Right atrium auricular region (tissue), 2 donors: ENCODE measurements around the gene PSMD5. TPM values are rescaled to one million over a fixed set of nuclear protein-coding genes. Genes with fewer than 3 reads are reported as not detected.

Experiments used
- DNase-seq: peaks from one replicate; pipeline ENCODE4 v3.0.0-alpha.2; 2019; ENCODE audit warnings: low spot score
- H3K27ac ChIP-seq, 2 donors: fragments of 200-600 bp; sonication (generic); 1 replicate in 1 of 2; 2 replicates in 1 of 2; pipeline ENCODE4 v1.5.1; 2016 to 2019
- H3K27me3 ChIP-seq, 2 donors: fragments of 200-600 bp; sonication (generic); one replicate each; pipeline versions ENCODE4 v1.5.1 to v1.6.0; 2017 to 2019
- H3K36me3 ChIP-seq: fragments of 200-600 bp; sonication (generic); one replicate; pipeline ENCODE4 v1.5.1; 2016
- H3K4me1 ChIP-seq, 2 donors: fragments of 200-600 bp; sonication (generic); one replicate each; pipeline versions ENCODE4 v1.5.1 to v1.6.0; 2017 to 2019
- H3K4me3 ChIP-seq, 2 donors: fragments of 200-600 bp; sonication (generic); 1 replicate in 1 of 2; 2 replicates in 1 of 2; pipeline ENCODE4 v1.5.1; 2017 to 2019; ENCODE audit warnings: mild to moderate bottlenecking in 1 of 2, moderate library complexity in 1 of 2
- H3K9me3 ChIP-seq, 2 donors: fragments of 200-600 bp; sonication (generic); one replicate each; pipeline ENCODE4 v1.5.1; 2019
- total RNA-seq, 2 donors: library from RNA; depleted of rRNA; stranded (reverse); fragments of >200 nt; gene quantifications; one replicate each; pipeline ENCODE4 v1.1.0, GENCODE V29; 2016
- TF ChIP-seq, protein P1 (sequence below), 2 donors: fragments of 200-600 bp; sonication (generic); IDR thresholded peaks; one replicate each; pipeline ENCODE4 v1.5.1; 2019; ENCODE audit warnings: antibody characterized with exemption in 2 of 2

The PSMD5 gene
- total RNA-seq, 2 donors from 2014 or later = 12.8 to 13.9 TPM

DNA sequence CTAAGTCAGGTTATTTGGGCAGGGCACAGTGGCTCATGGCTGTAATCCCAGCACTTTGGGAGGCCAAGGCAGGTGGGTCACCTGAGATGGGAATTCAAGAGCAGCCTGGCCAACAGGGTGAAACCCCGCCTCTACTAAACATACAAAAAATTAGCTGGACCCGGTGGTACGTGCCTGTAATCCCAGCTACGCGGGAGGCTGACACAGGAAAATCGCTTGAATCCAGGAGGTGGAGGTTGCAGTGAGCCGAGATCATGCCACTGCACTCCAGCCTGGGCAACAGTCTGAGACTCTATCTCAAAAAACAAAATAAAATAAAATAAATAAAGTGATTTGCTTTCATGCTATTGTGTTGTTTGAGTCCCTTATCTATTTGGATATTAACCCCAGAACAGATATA lies 41.3 kb downstream of the PSMD5 start:
- H3K4me3 ChIP-seq = no peak overlapping the region
- TF ChIP-seq, protein P1, sequence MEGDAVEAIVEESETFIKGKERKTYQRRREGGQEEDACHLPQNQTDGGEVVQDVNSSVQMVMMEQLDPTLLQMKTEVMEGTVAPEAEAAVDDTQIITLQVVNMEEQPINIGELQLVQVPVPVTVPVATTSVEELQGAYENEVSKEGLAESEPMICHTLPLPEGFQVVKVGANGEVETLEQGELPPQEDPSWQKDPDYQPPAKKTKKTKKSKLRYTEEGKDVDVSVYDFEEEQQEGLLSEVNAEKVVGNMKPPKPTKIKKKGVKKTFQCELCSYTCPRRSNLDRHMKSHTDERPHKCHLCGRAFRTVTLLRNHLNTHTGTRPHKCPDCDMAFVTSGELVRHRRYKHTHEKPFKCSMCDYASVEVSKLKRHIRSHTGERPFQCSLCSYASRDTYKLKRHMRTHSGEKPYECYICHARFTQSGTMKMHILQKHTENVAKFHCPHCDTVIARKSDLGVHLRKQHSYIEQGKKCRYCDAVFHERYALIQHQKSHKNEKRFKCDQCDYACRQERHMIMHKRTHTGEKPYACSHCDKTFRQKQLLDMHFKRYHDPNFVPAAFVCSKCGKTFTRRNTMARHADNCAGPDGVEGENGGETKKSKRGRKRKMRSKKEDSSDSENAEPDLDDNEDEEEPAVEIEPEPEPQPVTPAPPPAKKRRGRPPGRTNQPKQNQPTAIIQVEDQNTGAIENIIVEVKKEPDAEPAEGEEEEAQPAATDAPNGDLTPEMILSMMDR (IDR thresholded peaks at IDR 0.05) = no peak
- no peak overlapping the region for H3K27ac ChIP-seq
- no peak for DNase-seq
- H3K27me3 ChIP-seq = no peaks in the 10 kb centered on the region
- no peaks in the 10 kb centered on the region for H3K4me1 ChIP-seq
- no peaks in the 10 kb centered on the region for H3K36me3 ChIP-seq
- peaks cover 0 to 5% of the 10 kb centered on the region in 2 donors for H3K9me3 ChIP-seq

DNA sequence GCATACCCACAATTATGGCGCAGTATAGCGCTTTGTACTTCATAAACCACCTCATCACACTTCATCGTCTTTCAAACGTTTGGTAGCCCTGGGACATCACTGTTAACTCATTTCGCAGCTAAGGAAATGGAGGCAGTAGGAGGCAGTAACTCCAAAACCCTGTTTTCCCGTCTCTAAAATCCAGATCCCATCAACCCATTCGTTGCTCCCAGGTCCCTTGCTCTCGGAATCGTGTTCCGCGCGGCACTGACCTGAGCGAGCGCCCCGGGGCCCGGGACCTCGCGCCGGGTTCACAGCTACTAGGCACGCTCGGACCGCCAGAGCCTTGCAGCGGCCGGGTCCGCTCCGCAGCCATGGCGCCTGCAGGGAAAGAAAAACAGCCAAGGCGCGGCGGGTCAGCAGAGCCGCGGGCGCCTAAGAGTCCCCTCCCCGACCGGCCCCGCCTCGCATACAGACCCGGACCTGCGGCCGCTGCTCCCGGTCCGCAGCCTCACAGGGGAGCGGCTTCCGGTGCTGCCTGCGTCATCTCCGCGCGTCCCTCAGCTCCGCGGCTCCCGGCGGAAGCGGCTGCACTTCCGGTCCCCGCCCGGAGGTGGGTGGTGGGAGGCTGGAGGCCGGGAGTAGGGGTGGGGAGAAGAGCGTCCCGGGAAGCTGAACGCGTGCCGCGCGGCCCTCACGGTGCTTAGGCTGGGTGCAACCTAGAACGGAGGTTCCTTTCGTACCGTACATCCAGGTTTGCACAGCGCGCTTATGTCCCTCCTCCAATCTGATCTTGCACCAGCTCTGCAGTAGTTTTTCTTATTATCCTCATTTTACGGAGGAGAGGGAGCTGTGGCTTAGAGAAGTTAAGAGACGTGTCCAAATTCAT lies 49.6 kb downstream of the PSMD5 start, which contains the start of gene FBXW2:
Gene FBXW2 (minus strand): TSS at position 519 of the 868 bp plus-strand sequence. CDS start 5,158 bp downstream, outside the sequence.
- Histone ChIP-seq H3K36me3 (peaks cover 7% of the 10 kb centered on the region), H3K27ac (peak within 1 kb of the TSS; percentile 87 to 89), H3K9me3 (no peaks in the 10 kb centered on the region), H3K4me3 (peak within 1 kb of the TSS; percentile 89 to 94), H3K27me3 (no peaks in the 10 kb centered on the region), H3K4me1 (peaks cover 0 to 26% of the 10 kb centered on the region in 2 donors)
- TF ChIP-seq, protein P1 (IDR thresholded peaks at IDR 0.05) = no peak
- peak; percentile 83 for DNase-seq

DNA sequence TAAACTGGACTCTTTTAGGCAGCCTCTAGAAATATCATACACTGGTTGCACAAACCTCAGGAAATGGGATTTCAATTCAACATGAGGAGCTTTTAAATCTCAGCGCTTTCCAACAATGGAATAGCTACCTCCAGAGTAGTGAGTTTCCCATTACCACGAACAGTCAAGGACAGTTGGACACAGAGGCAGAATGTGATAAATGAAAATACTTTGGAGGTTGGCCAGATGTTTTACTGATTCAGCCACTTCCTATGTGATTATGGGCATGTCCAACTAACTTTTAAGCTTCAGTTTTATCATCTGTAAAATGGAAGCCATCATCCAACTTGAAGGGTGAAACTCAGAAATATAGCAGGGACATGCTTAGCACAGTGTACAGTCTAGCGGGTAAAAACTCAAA lies 51.6 kb downstream of the PSMD5 start:
- no peaks in the 10 kb centered on the region for H3K9me3 ChIP-seq
- H3K27me3 ChIP-seq = no peaks in the 10 kb centered on the region
- peaks cover 0 to 36% of the 10 kb centered on the region in 2 donors for H3K4me1 ChIP-seq
- TF ChIP-seq, protein P1 (IDR thresholded peaks at IDR 0.05) = no peak
- peaks cover 17% of the 10 kb centered on the region for H3K36me3 ChIP-seq
- H3K27ac ChIP-seq = no peak overlapping the region
- no peak for DNase-seq
- H3K4me3 ChIP-seq = no peak overlapping the region

DNA sequence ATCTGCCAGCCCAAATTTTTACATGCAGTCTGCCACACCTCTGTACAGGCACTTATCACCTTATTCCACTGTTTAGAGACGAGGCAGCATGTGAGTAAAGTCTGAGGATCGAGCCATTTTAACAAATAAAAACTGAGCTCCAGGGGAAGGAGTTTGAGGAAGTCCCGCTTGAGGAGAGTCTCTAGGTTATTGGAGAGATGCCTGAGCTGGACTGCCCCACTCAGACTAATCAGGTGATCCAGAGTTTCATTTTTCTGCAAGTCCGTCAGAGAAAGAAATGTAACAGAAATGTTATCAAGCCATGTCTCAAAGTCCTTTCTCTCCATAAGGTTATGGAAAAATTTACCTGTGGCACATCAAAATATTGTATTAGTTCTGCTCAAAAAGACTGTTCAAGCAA lies 54.8 kb downstream of the PSMD5 start:
- Histone ChIP-seq H3K27me3 (no peaks in the 10 kb centered on the region), H3K4me3 (no peak overlapping the region), H3K27ac (no peak overlapping the region), H3K36me3 (peaks cover 30% of the 10 kb centered on the region), H3K9me3 (no peaks in the 10 kb centered on the region), H3K4me1 (peaks cover 0 to 28% of the 10 kb centered on the region in 2 donors)
- TF ChIP-seq, protein P1 (IDR thresholded peaks at IDR 0.05) = no peak
- DNase-seq = no peak

DNA sequence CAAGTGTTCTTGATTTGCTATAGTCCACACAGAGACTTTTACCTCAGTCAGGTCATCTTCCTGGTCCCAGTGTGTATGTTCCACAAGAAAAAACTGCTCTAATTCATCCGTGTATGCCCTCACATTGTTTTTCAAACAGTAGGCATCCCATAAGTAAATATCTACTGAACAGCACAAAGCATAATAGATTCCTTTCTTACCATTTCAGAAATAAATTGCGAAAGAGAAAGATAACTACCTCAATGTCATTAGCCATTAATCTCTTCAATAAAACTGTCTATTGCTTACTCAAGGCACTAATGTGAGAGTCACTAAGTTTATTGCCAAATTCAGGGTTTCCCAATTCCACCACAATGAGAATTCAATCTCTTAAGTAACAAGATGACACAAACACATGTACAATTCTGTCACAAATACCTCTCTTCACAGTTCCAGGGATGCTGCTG lies 59.1 kb downstream of the PSMD5 start:
- Histone ChIP-seq H3K27ac (no peak overlapping the region), H3K36me3 (peaks cover 24% of the 10 kb centered on the region), H3K9me3 (no peaks in the 10 kb centered on the region), H3K4me1 (peaks cover 0 to 10% of the 10 kb centered on the region in 2 donors), H3K4me3 (no peak overlapping the region), H3K27me3 (no peaks in the 10 kb centered on the region)
- DNase-seq = no peak
- TF ChIP-seq, protein P1 (IDR thresholded peaks at IDR 0.05) = no peak
